Measurements from ENCODE around the gene PSMD13.

Gene PSMD13

GRCh38 chr11:210803-211180, 26.0 kb upstream of the PSMD13 start:
- TF ChIP-seq CTCF (IDR thresholded peaks at IDR 0.05; ENCODE audit: low read depth, low read length): no peak
- H3K4me3 ChIP-seq (ENCODE audit: low read depth, low read length): peak overlapping the region; percentile 96

DNA sequence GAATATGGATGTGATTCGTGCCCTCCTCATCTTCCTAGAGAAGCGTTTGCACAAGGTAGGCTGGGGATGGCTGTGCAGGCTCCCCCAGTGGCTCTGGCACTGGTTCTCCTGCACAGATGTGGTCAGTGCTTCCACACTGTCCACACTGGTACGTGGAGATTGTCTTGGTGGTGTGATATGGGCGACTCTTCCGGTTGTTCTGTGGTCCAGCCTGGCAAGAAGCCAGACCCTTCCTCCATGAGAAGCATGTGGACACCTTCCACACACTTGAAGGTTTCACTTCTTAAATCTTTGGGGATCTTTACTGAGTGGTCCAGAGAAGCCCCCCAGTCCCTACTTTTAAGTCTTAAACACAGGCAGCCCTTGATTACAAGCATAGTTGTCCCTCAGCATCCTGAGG, 25.5 kb upstream of the PSMD13 start:
- H3K4me3 ChIP-seq (ENCODE audit: low read depth, low read length): no peak overlapping the region
- no peak for TF ChIP-seq CTCF (IDR thresholded peaks at IDR 0.05; ENCODE audit: low read depth, low read length)

GRCh38 chr11:211741-212140, 25.0 kb upstream of the PSMD13 start:
- no peak overlapping the region for H3K4me3 ChIP-seq (ENCODE audit: low read depth, low read length)
- TF ChIP-seq CTCF (IDR thresholded peaks at IDR 0.05; ENCODE audit: low read depth, low read length): no peak

DNA sequence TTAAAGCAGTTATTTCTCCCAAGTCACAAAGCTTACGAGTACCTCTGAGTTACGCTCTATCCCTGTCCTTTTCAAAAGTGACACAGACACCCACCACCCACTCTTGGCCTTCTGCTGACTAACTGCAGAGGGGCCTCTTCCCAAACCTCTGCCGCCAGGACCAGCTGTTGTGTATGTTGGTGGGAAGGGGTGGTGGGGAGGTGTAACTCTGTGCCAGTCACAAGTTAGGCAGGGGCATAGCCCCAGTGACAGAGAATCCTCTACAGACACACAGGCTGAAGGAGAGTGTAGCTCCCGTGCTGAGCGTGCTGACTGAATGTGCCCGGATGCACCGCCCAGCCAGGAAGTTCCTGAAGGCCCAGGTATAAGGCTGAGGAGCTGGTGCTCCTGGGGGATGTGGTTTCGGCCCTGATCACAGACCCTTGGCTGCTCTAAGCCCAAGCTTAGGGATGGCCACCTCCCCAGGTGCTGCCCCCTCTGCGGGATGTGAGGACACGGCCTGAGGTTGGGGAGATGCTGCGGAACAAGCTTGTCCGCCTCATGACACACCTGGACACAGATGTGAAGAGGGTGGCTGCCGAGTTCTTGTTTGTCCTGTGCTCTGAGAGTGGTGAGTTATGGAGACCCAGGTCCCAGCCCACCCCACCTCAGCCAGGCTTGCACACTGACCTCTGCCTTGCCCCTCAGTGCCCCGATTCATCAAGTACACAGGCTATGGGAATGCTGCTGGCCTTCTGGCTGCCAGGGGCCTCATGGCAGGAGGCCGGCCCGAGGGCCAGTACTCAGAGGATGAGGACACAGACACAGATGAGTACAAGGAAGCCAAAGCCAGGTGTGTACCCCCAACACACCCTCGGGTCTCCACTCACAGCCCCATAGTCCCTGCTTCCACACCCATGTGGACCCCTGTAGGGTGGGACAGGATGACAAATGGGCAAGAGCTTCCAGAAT, 24.4 kb upstream of the PSMD13 start:
- H3K4me3 ChIP-seq (ENCODE audit: low read depth, low read length): no peak overlapping the region
- no peak for TF ChIP-seq CTCF (IDR thresholded peaks at IDR 0.05; ENCODE audit: low read depth, low read length)

GRCh38 chr11:213111-213510, 23.7 kb upstream of the PSMD13 start:
- no peak for TF ChIP-seq CTCF (IDR thresholded peaks at IDR 0.05; ENCODE audit: low read depth, low read length)
- no peak overlapping the region for H3K4me3 ChIP-seq (ENCODE audit: low read depth, low read length)

GRCh38 chr11:214083-214482, 22.7 kb upstream of the PSMD13 start:
- TF ChIP-seq CTCF (IDR thresholded peaks at IDR 0.05; ENCODE audit: low read depth, low read length): no peak

GRCh38 chr11:215581-216037, 21.2 kb upstream of the PSMD13 start:
- no peak for TF ChIP-seq CTCF (IDR thresholded peaks at IDR 0.05; ENCODE audit: low read depth, low read length)
- no peak overlapping the region for H3K4me3 ChIP-seq (ENCODE audit: low read depth, low read length)

More at GRCh38 chr11:214083-214482, 22.7 kb upstream of the PSMD13 start:
- no peak overlapping the region for H3K4me3 ChIP-seq (ENCODE audit: low read depth, low read length)

Measured in WI38 (cell line).